GM18507 (cell line): ENCODE measurements around the gene ARL6IP5.

Experiments
- DNase-seq: peaks from one replicate; pipeline ENCODE4 v3.0.0; 2011; ENCODE audit warnings: low read depth; ENCODE audit not compliant: insufficient read length; ENCODE audit errors: extremely low spot score
- FAIRE-seq: peaks from 2 replicates; lab custom pipeline; 2011; peaks lifted over from hg19 to GRCh38; lab: Jason Lieb, UNC

The ARL6IP5 gene

DNA sequence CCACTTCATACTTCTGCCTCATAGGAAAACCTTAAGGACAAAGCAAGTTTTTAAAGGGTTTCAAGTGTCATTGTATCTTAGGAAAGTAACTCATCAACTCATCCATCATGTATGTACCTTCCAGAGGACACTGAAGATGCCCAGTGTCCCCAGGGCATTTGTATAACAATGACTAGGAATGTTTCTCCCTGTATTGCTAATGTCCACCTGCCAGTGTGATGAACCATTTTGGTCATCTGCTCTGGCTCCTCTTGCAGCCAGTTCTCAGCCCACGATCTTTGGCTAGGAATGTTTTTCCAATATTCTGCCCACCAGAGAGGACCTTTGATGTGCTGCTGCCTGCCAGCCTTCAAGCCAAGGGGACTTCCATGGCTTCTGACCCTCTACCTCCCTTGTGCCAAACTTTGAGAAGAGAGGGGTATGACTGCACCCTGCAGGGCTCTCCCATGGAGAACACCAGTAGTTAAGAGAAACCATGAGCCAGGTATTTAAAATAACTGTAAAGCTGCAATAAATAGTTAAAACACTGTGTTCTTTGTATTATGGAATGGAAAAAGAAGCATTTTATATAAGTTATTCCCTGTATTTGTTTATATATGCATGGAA is 26.3 kb downstream of the ARL6IP5 start:
- FAIRE-seq (no peak), DNase-seq (no peak)

DNA sequence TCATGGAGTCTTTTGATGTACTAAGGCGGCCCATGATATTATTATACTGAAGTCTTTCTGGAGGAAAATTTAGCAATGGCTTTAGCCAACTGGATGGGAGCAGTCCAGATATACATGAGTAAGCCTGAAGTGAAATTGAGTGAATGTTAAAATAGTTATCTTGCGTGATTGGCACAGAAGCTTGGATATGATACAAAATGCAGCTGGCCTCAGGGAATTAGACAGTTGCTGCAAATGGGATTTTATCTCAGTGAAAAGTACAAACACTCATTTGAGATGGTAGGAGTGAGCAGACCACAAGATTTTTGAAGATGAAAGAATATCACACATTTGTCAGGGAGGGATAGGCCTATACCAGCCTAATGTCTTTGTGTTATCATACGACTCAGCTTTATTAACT is 28.8 kb downstream of the ARL6IP5 start:
- no peak for FAIRE-seq

DNA sequence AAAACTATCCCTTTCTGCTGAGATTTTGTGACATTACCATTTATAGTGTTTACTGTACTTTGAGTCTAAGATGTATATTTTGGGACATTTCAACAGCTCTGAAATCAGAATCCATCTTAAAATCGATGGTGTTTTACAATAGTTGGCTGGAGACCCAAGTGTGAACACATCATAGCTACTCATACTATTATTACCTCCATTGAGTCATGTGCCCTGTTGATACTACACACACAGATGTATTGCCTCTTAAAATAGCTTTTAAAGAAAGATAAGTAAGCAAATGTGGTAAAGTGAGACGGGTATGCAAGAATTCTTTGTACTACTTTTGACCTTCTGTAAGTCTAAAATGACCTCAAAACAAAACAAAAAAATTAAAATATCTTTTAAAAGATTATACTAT is 31.0 kb downstream of the ARL6IP5 start:
- DNase-seq = no peak
- no peak for FAIRE-seq

More for the DNA sequence above, 28.8 kb downstream of the ARL6IP5 start:
- DNase-seq = no peak

DNA sequence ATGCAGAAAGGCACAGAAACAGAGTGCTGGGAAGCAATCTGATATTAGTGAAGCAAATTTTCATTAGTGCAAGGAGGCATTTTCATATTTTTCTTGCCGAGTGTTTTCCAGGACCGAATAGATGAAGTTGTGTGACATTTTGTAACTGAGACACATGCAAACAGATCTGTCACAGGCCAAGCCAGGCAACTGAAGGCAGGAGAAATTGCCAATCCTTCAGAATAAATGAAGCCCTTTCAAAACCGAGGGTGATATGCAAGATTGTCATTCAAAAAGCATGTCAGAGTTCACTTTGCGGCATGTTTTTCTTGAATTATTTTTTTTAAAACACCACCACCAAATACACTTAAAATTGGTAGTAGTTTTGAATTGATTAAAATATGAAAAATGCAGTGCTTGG is 31.4 kb downstream of the ARL6IP5 start:
- DNase-seq (no peak), FAIRE-seq (no peak)

DNA sequence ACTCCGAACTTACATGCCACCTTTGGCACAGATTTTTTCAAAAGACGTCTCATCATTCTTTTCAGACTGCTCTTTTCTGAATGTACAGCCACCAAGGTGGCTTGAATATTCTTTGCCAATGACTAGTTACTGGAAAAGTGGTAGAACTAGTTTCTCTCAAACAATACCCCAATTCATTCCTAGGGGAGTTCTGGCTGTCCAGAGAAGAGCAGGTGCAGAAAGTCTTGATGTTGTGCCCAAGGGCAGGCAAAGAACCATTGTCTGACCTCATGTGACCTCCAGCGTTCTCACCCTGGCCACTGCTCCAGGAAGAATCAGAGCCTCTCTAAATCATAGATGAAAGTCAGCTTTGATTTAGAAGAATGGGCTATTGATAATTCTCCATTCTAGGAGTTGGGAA is 32.2 kb downstream of the ARL6IP5 start:
- DNase-seq (no peak), FAIRE-seq (no peak)

DNA sequence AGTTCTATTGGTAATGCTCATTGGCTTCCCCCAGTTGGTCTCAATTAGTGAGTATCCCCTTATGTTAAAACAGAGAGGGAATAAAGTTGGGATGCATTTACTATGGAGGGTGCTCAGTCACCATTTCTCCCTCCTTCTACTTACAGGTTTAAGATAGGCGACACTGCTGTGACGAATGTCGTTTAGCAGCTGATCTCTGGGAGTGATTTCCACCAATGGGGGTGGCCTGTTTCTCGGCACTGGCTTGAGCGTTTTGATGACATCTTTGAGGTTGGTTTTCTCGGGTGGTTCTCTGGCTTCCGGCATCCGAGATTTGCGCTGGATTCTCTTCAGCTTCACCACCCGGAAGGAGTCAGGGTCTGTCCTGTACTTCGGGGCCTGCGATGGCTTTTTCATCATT is 33.8 kb downstream of the ARL6IP5 start:
- DNase-seq (no peak), FAIRE-seq (no peak)

DNA sequence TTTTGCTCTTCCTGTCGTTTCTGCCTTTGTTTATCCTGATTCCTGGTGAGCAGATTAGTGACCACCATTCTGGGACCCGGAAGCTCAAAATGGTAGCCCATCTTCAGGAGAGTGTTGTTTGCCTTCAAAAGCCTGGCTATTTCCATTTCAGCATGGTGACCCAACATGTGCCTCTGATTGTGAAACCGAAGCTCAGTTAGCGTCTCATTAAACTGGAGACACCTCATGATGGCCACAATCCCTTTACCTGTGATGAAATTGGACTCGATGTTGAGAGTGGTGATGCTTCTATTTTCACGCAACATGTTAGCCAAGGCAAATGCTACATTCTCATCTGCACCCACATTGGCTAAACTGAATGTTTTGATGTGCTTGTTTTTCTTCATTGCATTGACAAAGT is 34.4 kb downstream of the ARL6IP5 start:
- no peak for FAIRE-seq

DNA sequence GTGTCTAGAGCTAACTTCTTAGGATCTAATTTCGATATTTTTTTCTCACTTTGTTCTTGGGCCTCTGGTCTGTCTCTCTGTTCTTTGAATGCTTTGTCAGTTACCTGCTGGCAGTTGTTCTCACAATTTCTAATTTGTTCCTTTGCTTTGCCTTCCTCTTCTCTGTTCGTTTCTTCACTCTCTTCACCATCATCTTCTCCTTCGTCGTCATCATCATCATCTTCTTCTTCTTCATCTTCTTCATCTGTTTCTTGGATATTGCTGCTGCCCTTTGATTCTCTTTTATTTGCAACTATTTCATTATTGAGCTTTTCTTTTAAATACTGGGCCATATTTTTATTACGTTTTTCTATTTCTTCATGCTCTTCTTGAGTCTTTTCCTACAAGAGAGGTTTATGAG is 34.9 kb downstream of the ARL6IP5 start:
- no peak for FAIRE-seq
- no peak for DNase-seq

More for the DNA sequence above, 34.4 kb downstream of the ARL6IP5 start:
- DNase-seq = no peak

DNA sequence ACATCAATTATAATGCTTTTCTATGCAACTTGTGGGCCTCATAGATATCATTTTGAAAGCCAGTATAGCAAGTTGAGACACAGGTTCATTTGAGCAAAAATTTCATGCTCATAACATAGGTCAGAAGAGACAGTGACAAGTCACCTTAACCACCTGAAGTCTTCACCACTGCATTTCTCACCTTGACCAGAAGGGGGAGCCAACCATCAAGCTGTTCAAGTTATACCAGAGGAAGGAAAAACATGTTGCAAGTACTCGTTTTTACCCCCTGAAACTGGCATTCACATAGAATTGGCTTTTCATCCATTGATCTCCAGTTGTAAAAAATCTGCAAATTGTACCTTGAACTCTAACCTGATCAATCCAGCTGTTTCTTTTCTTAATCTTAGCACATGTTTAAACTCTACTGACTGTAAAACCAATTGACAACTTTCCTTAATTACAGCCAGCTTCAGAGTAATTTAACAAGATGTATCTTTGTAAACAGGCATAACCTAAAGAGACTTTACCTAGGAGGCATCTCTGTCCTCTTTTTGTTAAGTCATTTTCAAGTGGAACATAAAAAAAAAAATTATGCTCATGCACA is 36.2 kb downstream of the ARL6IP5 start:
- DNase-seq (peak; percentile 7), FAIRE-seq (peak; percentile 96)

DNA sequence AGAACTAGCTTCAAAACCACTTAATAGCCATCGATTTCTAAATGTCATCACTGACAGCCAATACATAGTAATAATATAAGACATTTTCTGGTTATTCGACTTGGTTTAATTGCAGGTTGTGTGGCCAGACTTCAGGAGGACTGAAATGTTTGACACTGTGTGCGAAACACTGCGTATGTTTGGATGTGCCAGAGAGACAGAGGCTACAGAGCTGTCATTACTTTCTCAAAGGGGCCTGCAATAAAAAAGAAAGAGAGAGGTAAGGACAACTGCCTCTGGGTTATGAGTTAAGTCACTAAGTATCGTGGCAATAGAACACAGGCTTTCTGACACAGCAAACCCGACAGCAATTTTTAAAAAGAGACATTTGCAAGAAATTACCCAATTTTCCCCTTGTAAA is 36.8 kb downstream of the ARL6IP5 start:
- DNase-seq = no peak
- no peak for FAIRE-seq

DNA sequence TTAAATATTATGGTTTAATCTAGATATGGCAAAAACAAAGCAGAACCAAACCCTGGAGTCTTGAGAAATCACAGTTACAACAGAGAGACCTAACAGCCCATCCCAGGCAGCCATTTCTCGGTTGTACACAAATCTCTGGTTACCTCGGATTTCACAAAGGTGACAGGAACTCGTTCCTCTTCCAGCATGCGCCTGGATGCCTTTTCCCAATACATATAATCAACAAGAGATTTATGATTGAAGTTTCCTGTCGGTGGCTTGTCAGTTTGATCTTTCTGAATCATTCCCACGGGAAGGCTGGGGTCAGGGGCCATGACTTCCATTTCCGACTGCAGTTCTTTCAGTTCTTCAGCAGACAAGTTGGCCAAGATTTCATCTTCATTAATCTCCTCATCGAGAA is 37.2 kb downstream of the ARL6IP5 start:
- FAIRE-seq = no peak
- DNase-seq = no peak

DNA sequence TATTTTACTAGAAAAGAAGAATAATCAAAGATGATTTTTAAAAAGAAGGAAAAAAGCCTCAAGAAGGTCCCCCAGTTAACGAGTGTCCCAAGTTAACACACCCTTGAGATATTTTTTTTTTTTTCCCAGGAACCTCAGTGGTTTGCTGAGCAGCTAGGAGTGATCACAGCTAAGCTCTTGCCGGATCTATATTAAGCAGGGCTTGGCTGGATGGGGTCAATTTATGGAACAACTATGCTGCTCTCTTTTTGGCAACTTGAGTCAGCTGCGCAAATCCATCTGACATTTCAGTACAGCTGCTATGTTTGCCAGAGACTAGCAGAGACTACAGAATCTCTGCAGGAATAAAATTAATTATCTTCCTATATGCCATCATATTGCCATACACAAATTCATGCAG is 37.7 kb downstream of the ARL6IP5 start, which contains the start of gene LMOD3:
Gene LMOD3 (minus strand): TSS at position 193 of the 400 bp plus-strand sequence. CDS start 209 bp downstream, outside the sequence.
- no peak for DNase-seq
- no peak for FAIRE-seq

DNA sequence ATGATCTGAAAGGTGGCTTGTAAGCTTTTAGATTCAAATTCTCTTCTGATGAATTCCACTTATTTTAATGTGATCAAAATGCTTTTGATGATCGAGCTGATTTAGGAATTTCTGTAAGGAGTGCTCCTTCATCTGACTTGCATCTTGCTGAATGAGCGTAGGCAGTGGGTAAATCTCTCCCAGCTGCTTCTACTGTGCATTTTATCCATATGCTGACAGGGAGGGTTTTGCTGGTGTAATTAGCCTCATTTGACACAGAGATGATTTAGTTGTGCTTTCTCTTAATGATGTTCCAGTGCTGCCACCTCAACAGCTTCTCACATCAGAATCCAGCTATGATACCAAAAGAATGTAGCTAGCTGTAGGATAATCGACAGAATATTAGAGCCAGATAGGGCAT is 41.5 kb downstream of the ARL6IP5 start:
- FAIRE-seq (no peak), DNase-seq (no peak)

DNA sequence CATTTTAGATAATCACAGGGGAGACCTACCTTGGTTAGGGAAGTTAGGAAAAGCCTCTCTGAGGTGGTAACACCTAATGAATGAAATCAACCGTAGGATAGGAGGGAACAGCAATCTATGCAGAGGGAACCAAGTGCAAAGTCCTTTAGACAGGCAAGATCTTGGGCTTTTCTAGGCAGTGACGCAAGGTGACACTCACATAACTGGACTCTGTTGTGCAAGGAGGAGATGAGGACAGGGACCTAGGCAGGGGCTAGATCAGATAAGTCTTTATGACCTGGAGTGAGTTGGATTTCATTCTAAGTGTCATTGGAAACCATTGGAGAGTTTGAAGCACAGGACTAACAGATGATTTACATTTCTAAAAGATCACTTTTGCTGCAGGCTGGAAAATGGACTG is 42.3 kb downstream of the ARL6IP5 start:
- no peak for FAIRE-seq

DNA sequence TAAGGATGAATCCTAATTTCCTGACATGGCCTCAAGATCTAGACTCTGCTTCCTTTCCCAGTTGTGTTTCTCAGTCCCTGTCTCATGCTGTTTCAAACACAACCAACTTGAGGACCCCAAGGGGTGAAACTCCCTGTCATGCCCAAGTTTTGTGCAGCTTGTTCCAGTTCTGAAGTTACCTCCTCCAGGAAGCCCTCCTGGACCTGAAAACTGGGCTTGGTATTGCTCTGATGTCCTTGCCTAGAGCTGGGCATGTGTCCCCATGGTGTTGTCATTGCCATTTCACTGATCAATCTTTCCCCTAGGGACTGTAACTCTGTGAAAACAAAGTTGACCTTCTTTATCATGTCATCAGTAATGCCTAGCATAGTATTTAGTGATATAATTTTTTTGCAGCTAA is 43.8 kb downstream of the ARL6IP5 start:
- no peak for FAIRE-seq
- DNase-seq = no peak

More for the DNA sequence above, 42.3 kb downstream of the ARL6IP5 start:
- no peak for DNase-seq

DNA sequence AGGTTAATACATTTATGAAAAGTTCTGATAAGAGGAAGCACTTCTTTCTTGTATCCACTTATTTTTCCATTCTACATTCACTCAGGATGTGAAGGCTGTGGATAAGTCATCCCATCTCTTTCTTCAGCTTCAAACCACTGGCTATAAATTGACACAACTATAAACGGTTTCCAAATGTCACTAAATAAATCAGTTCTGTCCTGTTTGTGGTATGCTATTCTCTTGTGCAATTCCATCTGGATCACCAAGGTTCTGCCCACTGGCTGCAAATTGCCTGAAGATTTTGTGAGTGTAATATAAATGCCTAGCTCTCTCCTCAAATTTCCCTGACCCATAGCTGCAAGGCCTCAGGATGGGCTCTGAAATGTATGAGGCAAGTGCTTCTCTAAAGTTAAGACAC is 44.8 kb downstream of the ARL6IP5 start:
- FAIRE-seq = no peak
- DNase-seq = no peak

DNA sequence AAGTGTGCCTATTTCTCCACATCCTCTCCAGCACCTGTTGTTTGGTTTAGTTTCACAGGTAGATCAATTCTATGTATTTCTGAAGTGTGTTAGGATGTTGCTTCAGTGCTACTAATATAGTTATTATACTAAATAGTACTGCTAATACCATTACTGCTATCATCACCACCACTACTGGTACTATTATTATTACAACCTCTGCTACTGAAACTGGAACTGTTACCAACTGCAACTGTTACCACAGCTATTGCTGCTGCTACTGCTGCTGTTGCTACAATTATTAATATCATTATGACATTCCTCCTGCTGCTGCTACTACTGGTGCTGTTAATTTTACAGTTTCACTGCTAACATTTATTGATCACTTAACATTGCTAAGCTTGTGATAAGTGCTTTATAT is 46.0 kb downstream of the ARL6IP5 start:
- FAIRE-seq (no peak), DNase-seq (no peak)

DNA sequence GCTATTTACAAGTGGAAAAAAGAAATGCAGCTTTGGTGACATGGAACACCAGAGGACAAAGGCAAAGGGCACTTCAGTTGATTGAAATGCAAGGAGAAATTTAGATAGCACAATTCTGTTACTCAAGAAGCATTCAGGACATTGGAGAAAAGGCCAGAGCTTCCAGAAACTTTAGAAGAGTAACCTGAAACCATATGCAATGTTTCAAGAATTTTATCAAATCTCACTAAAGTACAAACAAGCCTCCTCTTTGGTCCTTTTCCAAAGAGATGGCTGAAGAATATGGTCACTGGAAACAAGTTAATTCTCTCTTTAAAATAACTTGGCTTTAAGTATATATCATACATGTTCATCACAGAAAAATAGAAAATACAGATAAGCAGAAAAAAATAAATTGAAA is 52.3 kb downstream of the ARL6IP5 start:
- no peak for FAIRE-seq
- DNase-seq = no peak

DNA sequence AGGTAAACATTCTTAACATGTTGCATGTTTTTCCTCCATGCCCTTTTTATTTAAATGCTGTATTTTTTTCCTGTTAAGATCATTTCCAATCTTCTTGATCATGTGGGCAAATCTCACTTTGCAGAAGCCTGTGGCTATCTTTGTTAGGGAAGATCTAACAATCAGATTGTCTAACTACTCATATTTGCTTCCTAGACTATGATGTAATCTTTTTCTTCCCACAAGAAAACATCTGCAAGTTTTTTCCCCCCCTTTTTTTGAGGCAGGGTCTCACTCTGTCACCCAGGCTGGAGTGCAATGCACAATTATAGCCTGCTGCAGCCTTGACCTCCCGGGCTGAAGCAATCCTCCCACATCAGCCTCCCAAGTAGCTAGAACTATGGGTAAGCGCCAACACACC is 52.7 kb downstream of the ARL6IP5 start:
- DNase-seq (no peak), FAIRE-seq (no peak)

DNA sequence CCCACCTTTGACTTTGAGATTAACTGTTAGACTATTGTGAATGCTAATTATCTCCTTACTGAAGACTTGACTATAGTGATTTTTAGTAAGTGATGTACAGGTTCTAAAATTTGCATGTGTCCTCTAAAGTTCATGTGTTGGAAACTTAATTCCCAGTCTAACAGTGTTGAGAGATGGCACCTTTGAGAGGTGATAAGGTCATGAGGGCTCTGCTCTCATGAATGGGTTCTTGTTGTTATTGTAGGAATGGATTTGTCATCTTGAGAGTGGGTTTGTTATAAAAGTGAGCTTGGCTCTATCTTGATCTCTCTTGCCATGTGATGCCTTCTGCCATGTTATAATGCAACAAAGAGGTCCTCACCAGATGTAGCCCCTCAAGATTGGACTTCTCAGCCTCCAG is 56.6 kb downstream of the ARL6IP5 start:
- no peak for FAIRE-seq
- DNase-seq = no peak

DNA sequence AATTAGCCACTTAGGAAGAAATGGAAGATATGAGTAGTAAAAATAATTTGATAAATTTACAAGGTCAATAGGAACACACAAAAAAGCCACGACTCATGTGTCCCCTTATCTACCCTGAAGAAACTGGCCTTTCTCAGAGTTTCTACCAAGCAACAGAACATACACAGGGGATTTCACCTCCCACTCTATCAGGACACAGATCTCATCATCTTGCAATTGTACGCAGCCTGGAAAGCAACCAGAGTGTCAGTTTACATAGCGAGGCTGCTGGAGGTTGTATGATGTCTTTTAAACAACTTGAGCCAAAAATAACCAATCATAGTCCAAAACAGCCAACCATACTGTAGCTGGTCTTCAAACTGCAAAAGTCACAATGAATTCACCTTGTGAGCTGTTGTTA is 57.4 kb downstream of the ARL6IP5 start:
- DNase-seq (no peak), FAIRE-seq (no peak)
